ENCODE results near the gene TOMM40. TPM values are rescaled to one million over a fixed set of nuclear protein-coding genes. Genes with fewer than 3 reads are reported as not detected.

The TOMM40 gene
- total and polyA plus RNA-seq, 9 of the 15 experiments (the other 6 are each of a cell fraction or from before 2014, with no cell fraction given): 0.89 to 290 (median 160) TPM

- TF ChIP-seq AFF1 (IDR thresholded peaks at IDR 0.05; ENCODE audit: low read depth in 1 of 2, partially characterized antibody in 2 of 2) (peak in 1 of 2 experiments; percentile 23), PKNOX1 (IDR thresholded peaks at IDR 0.05) (peak; percentile 49), AFF4 (CRISPR knock-in tag; IDR thresholded peaks at IDR 0.05) (peak; percentile 28; the same call in 1 of the 2 replicates), NRF1 (conservative IDR thresholded peaks at IDR 0.05 in 1 of 2, IDR thresholded peaks at IDR 0.05 in 1 of 2) (peak; percentile 86 to 88), FOXK1 (CRISPR knock-in tag; IDR thresholded peaks at IDR 0.05; ENCODE audit: borderline replicate concordance) (peak; percentile 76; the same call in 1 of the 2 replicates), TAF7 (tag; IDR thresholded peaks at IDR 0.05) (0 out of 2 replicates have a peak, but pooled peaks have one; percentile 5), GATAD2A (IDR thresholded peaks at IDR 0.05) (peak; percentile 85), MXI1 (IDR thresholded peaks at IDR 0.05; ENCODE audit: low read depth, low read length) (0 out of 2 replicates have a peak, but pooled peaks have one; percentile 27)
Observed at GRCh38 chr19:44914433-44915206, 23.6 kb downstream of the TOMM40 start, which contains the start of gene APOC1 (continued).

All from K562 (cell line).